OCI-LY7 (cell line): ENCODE results near the gene ATP6V0D1. TPM values are rescaled to one million over a fixed set of nuclear protein-coding genes. Genes with fewer than 3 reads are reported as not detected.

ENCODE experiments used
- BruUV-seq: library from RNA; stranded (reverse); fragments of 400-500 nt; replicated peaks from 2 replicates; lab custom pipeline; 2021; lab: Mats Ljungman, UMichigan
- CTCF ChIA-PET: fragments of 300-600 bp; sonication (Branson Sonifier 250); formaldehyde crosslinking; loops from one replicate; lab custom pipeline; 2022; ENCODE audit warnings: antibody characterized with exemption; ENCODE audit not compliant: unreplicated experiment; lab: Charles Lee
- POLR2A ChIA-PET: fragments of 300-600 bp; sonication (Branson Sonifier 250); formaldehyde crosslinking; loops from one replicate; lab custom pipeline; 2022; ENCODE audit warnings: antibody characterized with exemption; lab: Charles Lee
- DNase-seq: peaks from one replicate; pipeline ENCODE4 v3.0.0-alpha.2; 2015; ENCODE audit warnings: low spot score
- H2AFZ ChIP-seq: fragments of 200-600 bp; sonication (generic), shearing (Covaris generic); 2 replicates; pipeline ENCODE4 v1.6.1; 2014; ENCODE audit warnings: mild to moderate bottlenecking, antibody characterized with exemption, low read length, moderate library complexity
- H3K27ac ChIP-seq: fragments of 200-600 bp; sonication (generic); 2 replicates; pipeline ENCODE4 v1.5.1; 2014; ENCODE audit warnings: mixed run types, low read depth, mild to moderate bottlenecking, moderate library complexity, low read length, inconsistent platforms; ENCODE audit not compliant: poor library complexity, severe bottlenecking
- H3K36me3 ChIP-seq: fragments of 200-600 bp; sonication (generic); 2 replicates; pipeline ENCODE4 v1.6.1; 2014; ENCODE audit warnings: mild to moderate bottlenecking, antibody characterized with exemption, low read length, moderate library complexity, mixed read lengths; ENCODE audit not compliant: insufficient read depth
- H3K4me1 ChIP-seq: fragments of 200-600 bp; sonication (generic); 2 replicates; pipeline ENCODE4 v1.5.1; 2014; ENCODE audit warnings: mild to moderate bottlenecking, low read length; ENCODE audit not compliant: insufficient read depth, poor library complexity, severe bottlenecking
- H3K4me2 ChIP-seq: fragments of 200-600 bp; sonication (generic); 2 replicates; pipeline ENCODE4 v1.6.1; 2014; ENCODE audit warnings: mild to moderate bottlenecking, low read length
- H3K4me3 ChIP-seq: fragments of 200-600 bp; sonication (generic); 2 replicates; pipeline ENCODE4 v1.5.1; 2014; ENCODE audit warnings: mild to moderate bottlenecking, low read depth, low read length; ENCODE audit not compliant: poor library complexity, severe bottlenecking
- H3K79me2 ChIP-seq: fragments of 200-600 bp; sonication (generic); 2 replicates; pipeline ENCODE4 v1.6.1; 2016; ENCODE audit warnings: low read depth, mild to moderate bottlenecking, low read length, moderate library complexity, mixed read lengths; ENCODE audit not compliant: insufficient read depth
- H3K9me2 ChIP-seq: fragments of 200-600 bp; sonication (generic); 2 replicates; pipeline ENCODE4 v1.6.1; 2016; ENCODE audit warnings: mild to moderate bottlenecking, low read length, mixed read lengths; ENCODE audit not compliant: insufficient read depth
- H3K9me3 ChIP-seq: fragments of 200-600 bp; sonication (generic); 2 replicates; pipeline ENCODE4 v1.6.1; 2014; ENCODE audit warnings: mild to moderate bottlenecking, mixed run types, low read length, mixed read lengths
- H4K20me1 ChIP-seq: fragments of 200-600 bp; sonication (generic); 2 replicates; pipeline ENCODE4 v1.6.1; 2014; ENCODE audit warnings: mild to moderate bottlenecking, antibody characterized with exemption, low read length, moderate library complexity, mixed read lengths; ENCODE audit not compliant: insufficient read depth
- EZH2phosphoT487 ChIP-seq: fragments of 200-600 bp; sonication (generic); IDR thresholded peaks from 2 replicates; pipeline ENCODE4 v1.6.1; 2018; ENCODE audit warnings: low read depth, borderline replicate concordance, mild to moderate bottlenecking, mixed run types, antibody characterized with exemption, low read length, moderate library complexity, mixed read lengths
- intact Hi-C: fragments of 100-400 bp; cut with micrococcal nuclease; formaldehyde crosslinking; loops from one replicate; pipeline ENCODE4 v1.10.0; 2022; ENCODE audit not compliant: unreplicated experiment
- total RNA-seq, 2 experiments: library from RNA; depleted of rRNA in 1 of 2; stranded (reverse); fragments of >200 nt in 1 of 2; shearing (Covaris generic) in 1 of 2; gene quantifications; 2 replicates each; pipeline ENCODE4 v1.2.3, GENCODE V29; 2014 to 2022
- TF ChIP-seq, protein P1 (sequence below): fragments of 200-600 bp; sonication (generic); conservative IDR thresholded peaks from 2 replicates; pipeline ENCODE4 v1.5.1; 2014; ENCODE audit warnings: mild to moderate bottlenecking, antibody characterized with exemption, low read length, moderate library complexity, mixed read lengths

The ATP6V0D1 gene
- total RNA-seq, 2 experiments from 2014 or later = 24.4 to 38.0 TPM

- POLR2A ChIA-PET = interaction anchor here (0.6 kb wide), 1 partner anchor 330 kb away, joined by 3 read pairs; no protein-coding TSS in a partner anchor
- Histone ChIP-seq H3K9me3 (no peaks in the 10 kb centered on the region), H3K4me2 (no peak overlapping the region), H2AFZ (no peak overlapping the region), H3K79me2 (no peaks in the 10 kb centered on the region), H4K20me1 (no peaks in the 10 kb centered on the region; the same call in 1 of the 2 replicates), H3K9me2 (no peaks in the 10 kb centered on the region), H3K27ac (no peak overlapping the region), H3K4me1 (peaks cover 10% of the 10 kb centered on the region), H3K36me3 (no peaks in the 10 kb centered on the region), H3K4me3 (no peak overlapping the region)
- CTCF ChIA-PET = no interaction called here
- DNase-seq = no peak
- intact Hi-C loops = loop anchor here (5.0 kb wide), 1 partner anchor 204 kb away; no protein-coding TSS in a partner anchor
- TF ChIP-seq, protein P1, sequence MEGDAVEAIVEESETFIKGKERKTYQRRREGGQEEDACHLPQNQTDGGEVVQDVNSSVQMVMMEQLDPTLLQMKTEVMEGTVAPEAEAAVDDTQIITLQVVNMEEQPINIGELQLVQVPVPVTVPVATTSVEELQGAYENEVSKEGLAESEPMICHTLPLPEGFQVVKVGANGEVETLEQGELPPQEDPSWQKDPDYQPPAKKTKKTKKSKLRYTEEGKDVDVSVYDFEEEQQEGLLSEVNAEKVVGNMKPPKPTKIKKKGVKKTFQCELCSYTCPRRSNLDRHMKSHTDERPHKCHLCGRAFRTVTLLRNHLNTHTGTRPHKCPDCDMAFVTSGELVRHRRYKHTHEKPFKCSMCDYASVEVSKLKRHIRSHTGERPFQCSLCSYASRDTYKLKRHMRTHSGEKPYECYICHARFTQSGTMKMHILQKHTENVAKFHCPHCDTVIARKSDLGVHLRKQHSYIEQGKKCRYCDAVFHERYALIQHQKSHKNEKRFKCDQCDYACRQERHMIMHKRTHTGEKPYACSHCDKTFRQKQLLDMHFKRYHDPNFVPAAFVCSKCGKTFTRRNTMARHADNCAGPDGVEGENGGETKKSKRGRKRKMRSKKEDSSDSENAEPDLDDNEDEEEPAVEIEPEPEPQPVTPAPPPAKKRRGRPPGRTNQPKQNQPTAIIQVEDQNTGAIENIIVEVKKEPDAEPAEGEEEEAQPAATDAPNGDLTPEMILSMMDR = no peak
- TF ChIP-seq EZH2phosphoT487 = no peak
- no TSS peak for BruUV-seq
Measured at GRCh38 chr16:67466581-67466980, 14.4 kb downstream of the ATP6V0D1 start.

GRCh38 chr16:67464565-67464964, 16.4 kb downstream of the ATP6V0D1 start:
- Histone ChIP-seq H3K9me2 (no peaks in the 10 kb centered on the region), H3K27ac (no peak overlapping the region), H3K36me3 (no peaks in the 10 kb centered on the region), H3K4me2 (no peak overlapping the region), H3K9me3 (no peaks in the 10 kb centered on the region), H3K79me2 (no peaks in the 10 kb centered on the region), H4K20me1 (no peaks in the 10 kb centered on the region; the same call in 1 of the 2 replicates), H3K4me1 (peaks cover 10% of the 10 kb centered on the region), H2AFZ (no peak overlapping the region), H3K4me3 (no peak overlapping the region)
- CTCF ChIA-PET = no interaction called here
- POLR2A ChIA-PET = no interaction called here
- intact Hi-C loops = no loop called here
- TF ChIP-seq EZH2phosphoT487 = no peak
- TF ChIP-seq, protein P1 = no peak
- BruUV-seq = no TSS peak
- no peak for DNase-seq

DNA sequence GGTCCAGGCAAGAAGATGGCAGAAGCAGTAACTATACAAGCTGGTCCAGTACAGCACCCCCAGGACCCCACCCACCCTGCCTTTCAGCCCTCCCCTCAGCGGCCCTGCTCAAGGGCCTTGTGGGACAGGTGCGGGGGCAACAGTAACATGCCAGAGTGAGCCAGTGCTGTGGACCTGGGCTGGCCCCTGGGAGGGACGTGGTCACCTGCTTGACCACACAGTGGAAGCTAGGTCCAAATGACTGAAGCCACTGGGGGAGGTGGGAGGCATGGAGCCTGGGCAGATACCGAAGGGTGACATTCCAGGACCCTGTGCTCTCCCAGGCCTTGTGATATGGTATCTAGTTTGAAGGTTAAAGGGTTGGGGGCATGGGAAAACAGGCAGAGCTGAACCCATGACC, 17.3 kb downstream of the ATP6V0D1 start:
- H3K9me3 ChIP-seq = no peaks in the 10 kb centered on the region
- peaks cover 8% of the 10 kb centered on the region for H3K4me1 ChIP-seq
- TF ChIP-seq EZH2phosphoT487 = no peak
- TF ChIP-seq, protein P1 = no peak
- ChIA-PET CTCF (interaction anchor here (0.7 kb wide), 1 partner anchor 210 kb away, joined by 4 read pairs; no protein-coding TSS in a partner anchor), POLR2A (no interaction called here)
- intact Hi-C loops = no loop called here
- BruUV-seq = no TSS peak
- DNase-seq = no peak
- H4K20me1 ChIP-seq = no peaks in the 10 kb centered on the region; the same call in 1 of the 2 replicates
- no peak overlapping the region for H3K4me3 ChIP-seq
- H3K9me2 ChIP-seq = no peaks in the 10 kb centered on the region
- no peak overlapping the region for H3K4me2 ChIP-seq
- no peaks in the 10 kb centered on the region for H3K36me3 ChIP-seq
- H3K27ac ChIP-seq = no peak overlapping the region
- H3K79me2 ChIP-seq = no peaks in the 10 kb centered on the region
- no peak overlapping the region for H2AFZ ChIP-seq
